ENCODE data around the gene POC5.

- TF ChIP-seq, protein P1, sequence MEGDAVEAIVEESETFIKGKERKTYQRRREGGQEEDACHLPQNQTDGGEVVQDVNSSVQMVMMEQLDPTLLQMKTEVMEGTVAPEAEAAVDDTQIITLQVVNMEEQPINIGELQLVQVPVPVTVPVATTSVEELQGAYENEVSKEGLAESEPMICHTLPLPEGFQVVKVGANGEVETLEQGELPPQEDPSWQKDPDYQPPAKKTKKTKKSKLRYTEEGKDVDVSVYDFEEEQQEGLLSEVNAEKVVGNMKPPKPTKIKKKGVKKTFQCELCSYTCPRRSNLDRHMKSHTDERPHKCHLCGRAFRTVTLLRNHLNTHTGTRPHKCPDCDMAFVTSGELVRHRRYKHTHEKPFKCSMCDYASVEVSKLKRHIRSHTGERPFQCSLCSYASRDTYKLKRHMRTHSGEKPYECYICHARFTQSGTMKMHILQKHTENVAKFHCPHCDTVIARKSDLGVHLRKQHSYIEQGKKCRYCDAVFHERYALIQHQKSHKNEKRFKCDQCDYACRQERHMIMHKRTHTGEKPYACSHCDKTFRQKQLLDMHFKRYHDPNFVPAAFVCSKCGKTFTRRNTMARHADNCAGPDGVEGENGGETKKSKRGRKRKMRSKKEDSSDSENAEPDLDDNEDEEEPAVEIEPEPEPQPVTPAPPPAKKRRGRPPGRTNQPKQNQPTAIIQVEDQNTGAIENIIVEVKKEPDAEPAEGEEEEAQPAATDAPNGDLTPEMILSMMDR (IDR thresholded peaks at IDR 0.05; ENCODE audit: borderline replicate concordance, extremely low read depth, low read length, poor library complexity, severe bottlenecking): no peak
- TF ChIP-seq EZH2 (IDR thresholded peaks at IDR 0.05; ENCODE audit: borderline replicate concordance, low read depth, low read length, severe bottlenecking): no peak
Measured at GRCh38 chr5:75654693-75655295, 62.4 kb downstream of the POC5 start.

All from DND-41 (cell line).